Measurements from ENCODE around the gene EED. TPM values are rescaled to one million over a fixed set of nuclear protein-coding genes. Genes with fewer than 3 reads are reported as not detected.

The EED gene
- total RNA-seq, 2 experiments from 2014 or later, result 32.1 to 35.4 TPM

GRCh38 chr11:86214710-86215109 lies 29.8 kb upstream of the EED start:
- peak in 3 of 14 experiments; percentile 4 to 71 (median 63) for DNase-seq
- intact Hi-C loops (cut with DNase I, micrococcal nuclease), result no loop called here
- Histone ChIP-seq H3K27ac (ENCODE audit: low read depth in 1 of 2, low read length in 2 of 2) (no peak overlapping the region), H3K4me1 (ENCODE audit: insufficient read depth, low read length) (peaks cover 8% of the 10 kb centered on the region), H3K36me3 (ENCODE audit: insufficient read depth, low read length) (no peaks in the 10 kb centered on the region), H3K27me3 (ENCODE audit: control insufficient read depth in 1 of 2, insufficient read depth in 2 of 2, low read length in 2 of 2) (no peaks in the 10 kb centered on the region), H3K9me3 (ENCODE audit: control insufficient read depth in 1 of 2, insufficient read depth in 1 of 2, low read length in 2 of 2) (no peaks in the 10 kb centered on the region), H3K4me3 (ENCODE audit: low read length) (no peak overlapping the region)
- ChIA-PET CTCF (no interaction called here), POLR2A (interaction anchor here (0.6 kb wide), 1 partner anchor 149 kb away, joined by 4 read pairs; no protein-coding TSS in a partner anchor)
- no peak for ATAC-seq (ENCODE audit: poor library complexity)
- H3K36me3 Mint-ChIP-seq (ENCODE audit: low read depth), result no peaks in the 10 kb centered on the region
- no peaks in the 10 kb centered on the region for H3K9me3 Mint-ChIP-seq
- no peak overlapping the region for H3K4me3 Mint-ChIP-seq
- TF ChIP-seq, protein P1, sequence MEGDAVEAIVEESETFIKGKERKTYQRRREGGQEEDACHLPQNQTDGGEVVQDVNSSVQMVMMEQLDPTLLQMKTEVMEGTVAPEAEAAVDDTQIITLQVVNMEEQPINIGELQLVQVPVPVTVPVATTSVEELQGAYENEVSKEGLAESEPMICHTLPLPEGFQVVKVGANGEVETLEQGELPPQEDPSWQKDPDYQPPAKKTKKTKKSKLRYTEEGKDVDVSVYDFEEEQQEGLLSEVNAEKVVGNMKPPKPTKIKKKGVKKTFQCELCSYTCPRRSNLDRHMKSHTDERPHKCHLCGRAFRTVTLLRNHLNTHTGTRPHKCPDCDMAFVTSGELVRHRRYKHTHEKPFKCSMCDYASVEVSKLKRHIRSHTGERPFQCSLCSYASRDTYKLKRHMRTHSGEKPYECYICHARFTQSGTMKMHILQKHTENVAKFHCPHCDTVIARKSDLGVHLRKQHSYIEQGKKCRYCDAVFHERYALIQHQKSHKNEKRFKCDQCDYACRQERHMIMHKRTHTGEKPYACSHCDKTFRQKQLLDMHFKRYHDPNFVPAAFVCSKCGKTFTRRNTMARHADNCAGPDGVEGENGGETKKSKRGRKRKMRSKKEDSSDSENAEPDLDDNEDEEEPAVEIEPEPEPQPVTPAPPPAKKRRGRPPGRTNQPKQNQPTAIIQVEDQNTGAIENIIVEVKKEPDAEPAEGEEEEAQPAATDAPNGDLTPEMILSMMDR (IDR thresholded peaks at IDR 0.05), result no peak
- H3K27me3 Mint-ChIP-seq, result peaks cover 8% of the 10 kb centered on the region
- peaks cover 11% of the 10 kb centered on the region for H3K4me1 Mint-ChIP-seq (ENCODE audit: low read depth)
- H3K27ac Mint-ChIP-seq, result no peak overlapping the region

DNA sequence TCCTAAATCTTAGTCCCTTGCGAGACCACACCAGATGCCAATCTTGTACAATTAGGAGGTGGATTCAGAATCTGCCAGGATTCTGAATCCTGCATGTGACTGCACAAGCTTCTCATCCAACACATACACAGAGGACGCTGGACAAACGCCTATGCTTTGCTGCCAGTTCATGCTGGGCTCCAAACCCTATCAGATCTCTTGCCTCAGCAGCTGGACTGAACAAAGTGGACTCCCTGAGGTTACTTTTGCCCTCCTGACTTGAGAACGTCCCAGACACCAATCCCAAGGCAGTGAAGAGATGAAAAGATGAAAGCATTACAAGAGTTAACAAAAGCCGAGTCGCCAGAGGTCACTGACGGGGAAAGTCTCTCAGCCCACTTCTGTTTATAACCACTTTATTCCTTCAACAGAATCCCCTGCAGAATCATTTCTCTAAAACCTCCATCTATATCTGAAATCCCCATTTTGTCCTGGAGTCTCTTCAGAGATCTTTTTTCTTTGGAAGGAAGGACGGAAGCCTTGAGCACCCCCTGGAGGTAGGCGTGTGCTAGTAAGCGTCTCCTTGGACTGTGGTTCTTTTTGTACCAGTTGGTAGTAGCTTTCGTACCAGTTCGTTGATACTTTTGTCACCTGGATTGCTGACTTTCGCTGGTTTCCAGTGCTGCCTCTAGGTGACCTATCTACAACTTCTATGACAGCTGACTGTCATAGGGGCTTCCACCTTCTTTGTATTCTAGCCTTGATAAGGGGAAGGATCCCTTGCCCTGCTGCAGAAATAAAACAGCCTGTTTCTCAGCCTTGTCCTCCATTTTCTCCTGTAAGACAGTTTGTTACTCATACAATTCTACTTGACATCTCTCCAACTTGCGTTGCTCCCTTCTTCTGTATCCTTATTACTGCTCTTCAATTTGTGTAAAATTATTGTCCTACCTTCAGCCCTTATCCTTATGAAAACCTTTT lies 26.1 kb upstream of the EED start:
- peak; percentile 95 for ATAC-seq (ENCODE audit: poor library complexity)
- Histone ChIP-seq H3K9me3 (ENCODE audit: control insufficient read depth in 1 of 2, insufficient read depth in 1 of 2, low read length in 2 of 2) (no peaks in the 10 kb centered on the region), H3K27ac (ENCODE audit: low read depth in 1 of 2, low read length in 2 of 2) (no peak overlapping the region), H3K36me3 (ENCODE audit: insufficient read depth, low read length) (no peaks in the 10 kb centered on the region), H3K27me3 (ENCODE audit: control insufficient read depth in 1 of 2, insufficient read depth in 2 of 2, low read length in 2 of 2) (no peaks in the 10 kb centered on the region), H3K4me3 (ENCODE audit: low read length) (peak overlapping the region; percentile 21), H3K4me1 (ENCODE audit: insufficient read depth, low read length) (peaks cover 8% of the 10 kb centered on the region)
- peaks cover 31% of the 10 kb centered on the region for H3K27me3 Mint-ChIP-seq
- POLR2A ChIA-PET, result interaction anchor here (0.6 to 1.5 kb wide), 3 partner anchors 12 to 151 kb away, joined by 3 to 5 read pairs (median 4); no protein-coding TSS in a partner anchor
- CTCF ChIA-PET, result interaction anchor here (0.6 to 1.6 kb wide), 15 partner anchors 9 to 363 kb away, joined by 3 to 13 read pairs (median 3); partner anchors contain the start of gene CCDC83
- peak; percentile 26 to 82 (median 43) for DNase-seq
- no peaks in the 10 kb centered on the region for H3K36me3 Mint-ChIP-seq (ENCODE audit: low read depth)
- TF ChIP-seq, protein P1 (IDR thresholded peaks at IDR 0.05), result peak; percentile 87
- intact Hi-C loops (cut with DNase I, micrococcal nuclease), result loop anchor here (1.0 to 2.0 kb wide), 3 partner anchors 26 to 362 kb away; no protein-coding TSS in a partner anchor
- H3K4me3 Mint-ChIP-seq, result peak overlapping the region; percentile 66
- H3K9me3 Mint-ChIP-seq, result no peaks in the 10 kb centered on the region
- peaks cover 11% of the 10 kb centered on the region for H3K4me1 Mint-ChIP-seq (ENCODE audit: low read depth)
- no peak overlapping the region for H3K27ac Mint-ChIP-seq

DNA sequence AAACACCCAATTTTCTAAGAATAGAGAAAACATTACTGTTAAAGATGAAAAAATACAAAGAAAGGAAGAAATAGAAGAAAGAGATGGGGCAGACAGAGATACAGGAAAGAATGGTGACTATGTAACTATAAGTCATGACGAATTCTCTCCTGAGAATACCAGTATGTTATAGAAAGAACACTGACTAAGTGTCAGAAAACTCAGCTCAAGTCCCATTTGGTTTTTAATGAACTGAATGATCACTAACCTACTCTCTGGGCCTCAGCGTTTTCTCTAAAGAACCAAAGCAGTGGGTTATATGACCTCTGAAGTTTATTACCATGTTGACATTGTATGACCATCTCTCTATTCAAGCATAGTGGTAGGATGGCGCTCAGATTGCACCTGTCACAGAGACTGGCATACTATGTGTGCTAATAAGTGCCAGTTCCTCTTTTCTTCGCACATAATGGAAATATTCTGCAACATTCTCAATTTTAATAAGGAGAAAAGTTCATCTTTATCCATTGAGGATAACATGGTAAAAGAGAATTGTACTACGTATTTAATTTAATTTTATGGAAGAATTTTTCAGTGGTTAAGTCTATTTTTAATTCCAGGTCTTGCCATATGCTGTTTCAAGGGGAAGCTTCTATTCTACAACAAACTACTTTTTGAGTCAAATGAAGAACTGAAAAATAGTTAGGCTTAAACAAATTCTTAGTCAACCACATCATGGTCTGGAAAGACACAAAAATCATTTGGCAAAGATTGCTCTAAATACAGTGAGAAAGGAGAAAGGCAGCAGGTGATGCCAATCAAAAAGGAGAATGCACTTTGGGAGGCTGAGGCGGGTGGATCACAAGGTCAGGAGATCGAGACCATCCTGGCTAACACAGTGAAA lies 25.0 kb upstream of the EED start:
- H3K4me3 Mint-ChIP-seq, result no peak overlapping the region
- Histone ChIP-seq H3K36me3 (ENCODE audit: insufficient read depth, low read length) (no peaks in the 10 kb centered on the region), H3K4me3 (ENCODE audit: low read length) (no peak overlapping the region), H3K9me3 (ENCODE audit: control insufficient read depth in 1 of 2, insufficient read depth in 1 of 2, low read length in 2 of 2) (no peaks in the 10 kb centered on the region), H3K4me1 (ENCODE audit: insufficient read depth, low read length) (peaks cover 8% of the 10 kb centered on the region), H3K27ac (ENCODE audit: low read depth in 1 of 2, low read length in 2 of 2) (no peak overlapping the region), H3K27me3 (ENCODE audit: control insufficient read depth in 1 of 2, insufficient read depth in 2 of 2, low read length in 2 of 2) (no peaks in the 10 kb centered on the region)
- DNase-seq, result no peak
- no peaks in the 10 kb centered on the region for H3K36me3 Mint-ChIP-seq (ENCODE audit: low read depth)
- peaks cover 11% of the 10 kb centered on the region for H3K4me1 Mint-ChIP-seq (ENCODE audit: low read depth)
- TF ChIP-seq, protein P1 (IDR thresholded peaks at IDR 0.05), result no peak
- no peaks in the 10 kb centered on the region for H3K9me3 Mint-ChIP-seq
- ChIA-PET POLR2A (no interaction called here), CTCF (interaction anchor here (0.8 to 1.6 kb wide), 4 partner anchors 21 to 178 kb away, joined by 3 to 13 read pairs (median 3); no protein-coding TSS in a partner anchor)
- H3K27me3 Mint-ChIP-seq, result peaks cover 31% of the 10 kb centered on the region
- no peak overlapping the region for H3K27ac Mint-ChIP-seq
- intact Hi-C loops (cut with DNase I, micrococcal nuclease), result loop anchor here (1.0 to 2.0 kb wide), 2 partner anchors 27 to 363 kb away; no protein-coding TSS in a partner anchor
- no peak for ATAC-seq (ENCODE audit: poor library complexity)
